Left cardiac atrium (tissue), 4 donors: ENCODE measurements around the gene PRKCI. TPM values are rescaled to one million over a fixed set of nuclear protein-coding genes. Genes with fewer than 3 reads are reported as not detected.
A peak's percentile ranks its signal among the peaks of the same experiment; 100 is the strongest.
"Not testable (repeated sequence)": the region's sequence is repeated elsewhere in the genome, so short reads cannot be mapped to it uniquely, and the experiment has no call there.

Experiments used
- ATAC-seq, 2 donors: fragments of 200-7000 bp; cut with Tn5 transposase; one replicate each; pipeline ENCODE4 v1.9.1; 2020; ENCODE audit warnings: mild to moderate bottlenecking in 2 of 2, moderate library complexity in 2 of 2
- DNase-seq: peaks from one replicate; pipeline ENCODE4 v3.0.0-alpha.2; 2020
- intact Hi-C, 2 donors: fragments of 100-400 bp; cut with DNase I; formaldehyde crosslinking; loops; one replicate each; pipeline versions ENCODE4 v1.14.1 to v1.15.1; 2022 to 2023
- total RNA-seq, 2 donors: library from RNA; stranded (reverse); fragmentation: NEBNext Ultra II Directional; extraction: Animal tissue kit (Norgen Biotek cat#: 25700); gene quantifications; one replicate each; pipeline ENCODE4 v1.2.1, GENCODE V29; 2021
- donor health status: DM: no; HTN: yes; CAD: no.
- donor health status: DM: no; HTN: yes; CAD: no; lungs with severe emphysema.
- donor health status: DM: yes; HTN: yes; CAD: no.
- donor health status: Dilated cardiomyopathy.

PRKCI gene
- total RNA-seq, 2 donors from 2014 or later: 16.1 to 17.6 TPM

DNA sequence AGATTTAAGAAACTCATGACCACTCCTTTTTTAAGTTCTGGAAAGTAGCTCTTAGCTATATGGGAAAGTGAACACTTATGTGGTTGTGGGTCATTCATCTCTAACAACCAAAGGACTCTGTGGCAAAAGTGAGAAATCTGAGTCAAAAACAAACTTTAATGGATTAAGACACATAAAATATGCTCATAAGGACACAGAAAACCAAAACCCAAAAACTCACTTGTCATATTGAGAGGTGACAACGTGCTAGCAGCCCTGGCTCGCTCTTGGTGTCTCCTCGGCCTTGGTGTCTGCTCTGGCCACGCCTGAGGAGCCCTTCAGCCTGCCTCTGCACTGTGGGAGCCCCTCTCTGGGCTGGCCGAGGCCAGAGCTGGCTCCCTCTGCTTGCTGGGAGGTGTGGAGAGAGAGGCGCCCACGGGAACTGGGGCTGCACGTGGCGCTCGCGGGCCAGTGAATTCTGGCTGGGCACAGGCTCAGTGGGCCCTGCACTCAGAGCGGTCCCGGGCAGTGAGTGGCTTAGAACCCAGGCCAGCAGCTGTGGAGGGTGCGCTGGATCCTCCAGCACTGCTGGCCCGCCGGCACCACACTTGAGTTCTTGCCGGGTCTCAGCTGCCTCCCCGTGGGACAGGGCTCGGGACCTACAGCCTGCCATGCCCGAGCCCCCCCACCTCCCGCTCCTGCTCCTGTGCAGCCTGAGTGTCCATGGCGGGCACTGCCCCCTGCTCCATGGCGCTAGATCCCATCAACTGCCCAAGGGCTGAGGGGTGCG is 105.0 kb downstream of the PRKCI start:
- no peak for DNase-seq
- ATAC-seq: no peak
- intact Hi-C loops: no loop called here

DNA sequence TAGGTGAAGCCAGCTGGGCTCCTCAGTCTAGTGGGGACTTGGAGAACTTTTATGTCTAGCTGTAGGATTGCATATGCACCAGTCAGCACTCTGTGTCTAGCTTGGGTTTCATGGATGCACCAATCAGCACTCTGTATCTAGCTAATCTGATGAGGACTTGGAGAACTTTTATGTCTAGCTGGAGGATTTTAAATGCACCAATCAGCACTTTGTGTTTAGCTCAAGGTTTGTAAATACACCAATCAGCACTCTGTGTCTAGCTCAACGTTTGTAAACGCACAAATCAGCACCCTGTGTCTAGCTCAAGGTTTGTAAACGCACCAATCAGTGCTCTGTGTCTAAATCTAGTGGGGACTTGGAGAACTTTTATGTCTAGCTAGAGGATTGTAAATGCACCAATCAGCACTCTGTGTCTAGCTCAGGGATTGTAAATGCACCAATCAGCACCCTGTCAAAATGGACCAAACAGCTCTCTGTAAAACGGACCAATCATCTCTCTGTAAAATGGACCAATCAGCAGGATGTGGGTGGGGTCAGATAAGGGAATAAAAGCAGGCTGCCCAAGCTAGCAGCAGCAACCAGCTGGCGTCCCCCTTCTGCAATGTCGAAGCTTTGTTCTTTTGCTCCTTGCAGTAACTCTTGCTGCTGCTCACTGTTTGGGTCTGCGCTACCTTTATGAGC is 105.8 kb downstream of the PRKCI start:
- DNase-seq, intact Hi-C loops, ATAC-seq: not testable (repeated sequence)

DNA sequence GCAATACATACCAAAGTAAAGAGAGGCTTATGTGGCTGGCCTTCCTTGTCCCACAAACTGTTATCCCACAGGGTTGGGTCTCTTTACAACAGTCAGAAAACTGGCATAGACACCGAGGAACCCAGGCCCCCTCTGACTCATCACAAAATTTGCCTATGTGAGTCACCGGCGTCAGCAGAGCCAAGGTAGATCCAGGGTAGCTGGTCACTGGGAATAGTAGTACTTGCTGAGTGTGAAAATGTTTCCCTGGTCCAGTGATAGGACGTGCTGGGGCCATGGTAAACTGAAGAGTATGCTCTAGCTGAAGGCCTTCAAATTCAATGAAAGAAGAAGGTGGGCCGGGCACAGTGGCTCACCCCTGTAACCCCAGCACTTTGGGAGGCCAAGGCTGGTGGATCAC is 108.1 kb downstream of the PRKCI start:
- DNase-seq: no peak
- peak in 1 of 2 donors; percentile 65 for ATAC-seq

DNA sequence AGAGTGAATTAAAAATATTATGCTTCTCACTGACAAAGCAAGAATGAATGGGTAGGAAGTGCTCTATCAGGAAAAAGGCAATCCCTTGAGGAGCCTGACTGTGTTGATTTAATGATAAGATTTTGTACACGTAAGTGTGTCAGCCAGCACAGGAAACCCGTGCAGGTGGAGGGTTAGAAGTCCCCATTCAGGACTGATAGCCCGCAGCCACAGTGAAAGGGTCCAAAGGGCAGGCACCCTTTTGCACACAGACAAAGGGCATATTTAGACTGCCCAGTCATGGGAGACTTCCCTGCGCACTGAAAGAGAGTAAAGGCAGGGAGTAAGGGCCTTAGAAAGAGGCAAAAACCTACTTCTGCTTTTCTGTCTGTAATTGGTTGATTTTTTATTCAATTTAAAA is 108.9 kb downstream of the PRKCI start:
- ATAC-seq (peak in 1 of 2 donors; percentile 58), DNase-seq (peak; percentile 39)
- intact Hi-C loops: no loop called here

More for the DNA sequence above, 108.1 kb downstream of the PRKCI start:
- intact Hi-C loops: no loop called here

DNA sequence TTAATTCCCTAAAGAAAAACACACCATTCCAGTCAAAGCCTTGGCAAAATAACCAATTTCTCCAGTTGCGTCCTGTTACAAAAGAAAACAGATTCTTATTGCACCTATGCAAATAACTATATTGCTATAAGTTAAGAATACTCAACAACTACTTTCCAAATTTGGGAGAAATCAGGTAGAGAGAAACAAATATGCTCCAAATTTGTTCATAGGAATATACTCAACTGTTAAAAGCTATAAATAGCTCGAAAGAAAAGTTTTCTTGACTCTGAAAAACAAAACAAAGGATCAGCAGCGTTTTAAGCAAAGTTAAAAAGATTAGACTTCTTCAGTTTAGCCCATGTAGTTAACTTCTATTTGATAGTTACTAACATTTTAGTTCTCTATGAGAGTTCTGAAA is 115.2 kb downstream of the PRKCI start:
- no peak for DNase-seq
- intact Hi-C loops: no loop called here
- ATAC-seq: no peak

DNA sequence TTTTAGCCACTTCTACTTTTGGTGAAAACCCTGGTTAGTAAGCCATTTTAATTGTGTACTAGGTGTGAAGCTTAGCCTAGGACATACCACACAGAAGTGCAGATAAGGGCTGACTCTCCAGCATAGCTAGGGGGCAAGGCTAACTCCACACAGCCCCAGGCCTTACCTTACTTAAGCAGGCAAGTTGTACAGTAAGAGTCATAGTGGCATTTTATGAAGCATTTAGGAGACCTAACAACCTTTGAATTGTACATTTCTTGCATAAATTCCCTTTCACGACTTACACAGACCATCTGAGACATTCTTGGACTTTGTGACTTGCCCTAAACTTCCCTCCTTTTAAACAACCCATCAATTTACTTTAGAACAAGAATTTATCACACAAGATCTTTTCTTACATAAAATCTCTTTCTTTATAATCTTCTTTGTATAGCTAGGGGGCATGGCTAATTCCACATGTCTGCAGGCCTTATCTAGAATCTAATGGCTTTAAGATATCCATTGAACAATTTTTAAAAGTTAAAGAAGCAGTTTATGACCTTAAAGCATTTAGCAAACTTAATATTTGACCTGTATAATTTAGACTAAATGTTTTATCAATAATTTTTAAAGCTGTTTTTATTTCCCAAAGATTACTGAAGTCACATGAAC is 116.6 kb downstream of the PRKCI start:
- ATAC-seq (no peak), DNase-seq (no peak)
- intact Hi-C loops: no loop called here

DNA sequence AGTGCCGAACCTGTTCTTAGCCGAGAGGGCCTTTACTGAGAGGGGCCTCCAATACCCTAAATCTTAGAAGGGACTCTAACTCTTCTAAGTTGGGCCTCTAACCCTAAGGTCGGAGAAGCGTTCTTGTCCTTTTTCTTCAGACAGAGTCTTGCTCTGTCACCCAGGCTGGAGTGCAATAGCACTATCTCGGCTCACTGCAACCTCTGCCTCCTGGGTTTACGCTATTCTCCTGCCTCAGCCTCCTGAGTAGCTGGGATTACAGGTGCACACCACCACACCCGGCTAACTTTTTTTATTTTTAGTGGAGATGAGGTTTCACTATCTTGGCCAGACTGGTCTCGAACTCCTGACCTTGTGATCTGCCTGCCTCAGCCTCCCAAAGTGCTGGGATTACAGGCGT is 120.0 kb downstream of the PRKCI start:
- DNase-seq, ATAC-seq, intact Hi-C loops: not testable (repeated sequence)

DNA sequence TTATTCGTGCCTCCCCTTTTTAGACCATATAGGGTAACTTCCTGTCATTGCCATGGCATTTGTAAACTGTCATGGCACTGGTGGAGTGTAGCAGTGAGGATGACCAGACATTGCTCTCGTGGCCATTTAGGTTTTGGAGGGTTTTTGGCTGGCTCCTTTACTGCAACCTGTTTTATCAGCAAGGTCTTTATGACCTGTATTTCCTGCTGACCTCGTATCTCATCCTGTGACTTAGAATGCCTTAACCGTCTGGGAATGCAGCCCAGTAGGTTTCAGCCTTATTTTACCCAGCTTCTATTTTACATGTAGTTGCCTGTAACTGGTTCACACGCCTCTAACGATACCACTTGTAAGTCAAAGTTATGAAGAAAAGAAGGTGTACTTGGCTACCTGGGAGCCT is 121.6 kb downstream of the PRKCI start:
- intact Hi-C loops, DNase-seq, ATAC-seq: not testable (repeated sequence)

DNA sequence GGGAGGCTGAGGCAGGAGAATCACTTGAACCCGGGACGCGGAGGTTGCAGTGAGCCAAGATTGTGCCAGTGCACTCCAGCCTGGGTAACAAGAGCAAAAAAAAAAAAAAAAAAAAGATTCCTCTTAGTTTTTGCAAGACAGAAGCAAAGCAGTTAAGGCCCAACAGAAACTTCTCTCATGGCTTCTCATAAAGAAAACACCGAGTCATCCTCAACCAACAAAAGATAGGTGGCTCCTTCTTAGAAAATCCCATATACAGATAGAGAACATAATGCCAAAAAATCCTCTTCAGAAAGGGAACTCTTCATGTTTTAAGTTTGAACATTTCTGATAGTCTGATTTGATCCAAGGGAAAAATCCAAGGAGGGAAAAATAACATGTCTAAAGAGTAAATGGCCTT is 122.7 kb downstream of the PRKCI start:
- no peak for ATAC-seq
- no peak for DNase-seq
- intact Hi-C loops: no loop called here

DNA sequence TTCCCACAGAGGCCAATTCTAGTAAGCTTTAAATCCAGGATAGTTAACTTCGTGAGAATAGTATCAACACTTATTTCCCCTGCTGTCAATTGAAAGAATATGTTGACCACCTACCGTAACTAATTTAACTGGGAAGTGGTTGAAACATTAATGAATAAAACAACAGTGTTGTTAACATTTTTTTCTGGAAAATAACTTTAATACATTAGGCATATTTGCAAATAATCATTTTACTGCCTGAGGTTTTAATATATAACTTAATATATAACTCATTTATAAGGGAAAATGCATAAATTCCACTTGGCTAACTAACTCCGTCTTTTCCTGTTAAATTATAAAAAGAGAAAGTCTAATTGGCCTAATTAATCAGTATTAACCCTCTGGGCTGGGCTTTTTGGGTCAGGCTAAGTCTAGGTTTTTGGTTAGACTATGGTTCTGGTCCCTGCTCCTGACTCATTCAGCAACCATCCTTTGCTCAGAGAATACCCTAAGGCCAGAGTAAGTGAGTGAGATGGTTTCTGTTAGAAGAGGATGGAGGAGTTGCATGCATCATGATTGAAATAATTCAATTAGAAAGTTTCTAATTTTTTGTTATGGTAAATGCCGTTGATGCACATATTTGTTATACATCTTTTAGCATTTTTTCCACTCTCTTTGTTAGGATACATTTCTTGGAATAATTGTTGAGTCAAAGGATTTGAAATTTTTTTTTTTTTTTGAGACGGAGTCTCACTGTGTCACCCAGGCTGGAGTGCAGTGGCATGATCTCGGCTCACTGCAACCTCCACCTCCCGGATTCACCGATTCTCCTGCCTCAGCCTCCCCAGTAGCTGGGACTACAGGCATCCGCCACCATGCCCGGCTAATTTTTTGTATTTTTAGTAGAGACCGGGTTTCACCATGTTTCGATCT is 124.5 kb downstream of the PRKCI start:
- ATAC-seq (no peak), DNase-seq (no peak)
- intact Hi-C loops: no loop called here

DNA sequence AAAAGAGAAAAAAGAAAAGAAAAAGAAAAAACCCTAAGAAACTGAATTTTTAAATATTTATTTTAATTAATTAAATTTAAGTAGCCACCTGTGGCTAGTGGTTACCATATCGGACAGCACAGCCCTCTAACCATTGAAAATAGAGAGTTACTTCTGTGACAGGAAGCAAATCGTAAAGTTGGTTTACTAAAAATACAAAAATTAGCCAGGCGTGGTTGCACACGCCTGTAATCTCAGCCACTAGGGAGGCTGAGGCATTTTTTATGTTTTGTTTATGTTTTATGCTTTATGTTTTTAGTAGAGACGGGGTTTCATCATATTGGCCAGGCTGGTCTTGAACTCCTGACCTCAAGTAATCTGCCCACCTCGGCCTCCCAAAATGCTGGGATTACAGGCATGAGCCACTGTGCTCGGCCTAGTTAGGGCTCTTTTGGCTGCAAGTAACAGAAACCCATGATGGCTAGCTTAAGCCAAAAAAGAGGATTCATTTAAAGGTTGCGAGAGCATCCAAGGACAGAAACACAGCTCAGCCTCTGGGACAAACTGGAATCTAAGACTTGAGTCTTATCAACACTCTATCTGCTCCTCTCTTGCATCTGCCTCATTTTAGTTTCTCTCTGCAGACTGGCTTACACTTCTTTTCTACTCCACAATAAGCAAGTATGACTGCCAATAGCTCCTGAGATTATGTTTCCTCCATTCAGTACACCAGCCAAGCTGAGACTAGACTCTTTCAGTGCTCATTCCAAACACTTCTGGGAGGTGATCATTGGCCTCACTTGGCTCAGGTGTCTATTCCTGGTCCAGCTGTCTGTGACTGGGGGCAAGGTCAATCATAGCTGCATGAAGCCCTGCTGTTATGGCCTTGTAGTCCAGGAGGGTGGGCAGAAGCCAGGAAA is 128.5 kb downstream of the PRKCI start:
- ATAC-seq: no peak
- intact Hi-C loops: loop anchor here in 1 of 2 donors (10.0 kb wide), 1 partner anchor 166 kb away; the partner anchor contains the start of gene PHC3
- no peak for DNase-seq

DNA sequence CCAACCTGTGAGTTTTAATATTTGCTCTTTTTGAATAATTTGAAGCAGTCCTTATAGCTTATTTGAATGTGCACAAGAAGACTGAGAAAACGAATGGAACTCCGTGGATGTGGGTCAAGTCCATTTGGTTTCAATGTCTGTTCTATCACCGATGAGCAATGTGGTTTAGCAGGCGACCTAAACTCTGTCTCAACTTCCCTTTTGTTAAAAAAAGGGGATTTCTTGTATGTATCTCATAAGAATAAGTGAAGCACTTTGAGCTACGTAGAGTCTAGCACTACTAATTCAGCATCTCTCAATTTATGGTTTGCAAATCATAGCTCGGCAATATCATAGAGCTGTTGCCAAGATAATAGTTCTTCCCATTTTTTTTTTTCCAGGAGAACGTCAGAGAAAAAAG is 130.7 kb downstream of the PRKCI start:
- intact Hi-C loops: loop anchor here in 1 of 2 donors (10.0 kb wide), 1 partner anchor 168 kb away; the partner anchor contains the start of gene PHC3
- no peak for DNase-seq
- ATAC-seq: no peak

DNA sequence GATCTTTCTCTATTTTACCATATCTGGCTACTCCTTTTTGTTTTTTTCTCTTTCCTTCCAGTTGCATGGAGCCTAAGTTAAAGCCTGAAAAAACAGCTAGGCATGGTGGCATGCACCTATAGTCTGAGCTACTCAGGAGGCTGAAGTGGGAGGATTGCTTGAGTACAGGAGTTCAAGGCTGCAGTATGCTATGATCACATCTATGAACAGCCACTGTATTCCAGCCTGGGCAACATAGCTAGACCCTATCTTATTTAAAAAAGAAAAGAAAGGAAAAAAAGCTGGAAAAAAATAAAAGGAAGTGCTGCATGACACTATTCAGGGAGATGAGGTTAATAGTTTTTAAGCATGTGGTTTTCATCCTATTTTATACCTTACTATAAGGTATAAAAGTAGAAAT is 131.3 kb downstream of the PRKCI start:
- no peak for DNase-seq
- intact Hi-C loops: loop anchor here in 1 of 2 donors (10.0 kb wide), 1 partner anchor 169 kb away; the partner anchor contains the start of gene PHC3
- no peak for ATAC-seq

DNA sequence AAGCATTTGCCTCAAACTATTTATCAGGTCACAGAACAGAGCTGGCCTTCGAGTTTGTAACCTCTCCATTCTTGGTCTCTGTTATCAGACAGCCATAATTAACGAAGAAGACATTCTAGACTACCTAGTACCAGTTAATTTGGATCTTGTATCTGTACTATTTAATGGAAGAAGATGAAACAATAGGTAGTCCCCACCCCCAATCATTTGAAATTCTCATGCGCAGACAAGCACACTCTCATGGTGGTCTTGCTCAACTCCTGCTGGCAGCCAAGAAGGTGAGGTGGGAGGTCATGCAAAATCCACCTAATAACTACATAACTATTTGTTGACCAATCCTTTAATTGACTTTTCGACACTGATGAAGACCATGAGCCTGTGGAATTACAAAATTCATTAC is 132.5 kb downstream of the PRKCI start:
- DNase-seq (no peak), ATAC-seq (no peak)
- intact Hi-C loops: loop anchor here (5.0 to 10.0 kb wide), 2 partner anchors 42 to 170 kb away; partner anchors contain the start of gene PHC3 (in 1 of the 2)
